Progenitor cell of endocrine pancreas (in vitro differentiated cells): ENCODE results near the gene LRP2BP. TPM values are rescaled to one million over a fixed set of nuclear protein-coding genes. Genes with fewer than 3 reads are reported as not detected.

Experiments used
- DNase-seq: peaks from one replicate; pipeline ENCODE4 v3.0.0; 2021; ENCODE audit warnings: low spot score; ENCODE audit not compliant: unreplicated experiment
- H3K27ac Mint-ChIP-seq: 2 replicates; pipeline ENCODE4 v1.8.0; 2021; ENCODE audit warnings: mild to moderate bottlenecking, moderate library complexity, mixed read lengths
- H3K27me3 Mint-ChIP-seq: 2 replicates; pipeline ENCODE4 v1.8.0; 2021; ENCODE audit warnings: mixed read lengths
- H3K36me3 Mint-ChIP-seq: 2 replicates; pipeline ENCODE4 v1.8.0; 2022; ENCODE audit warnings: mixed read lengths; ENCODE audit not compliant: insufficient read depth
- H3K4me1 Mint-ChIP-seq: 2 replicates; pipeline ENCODE4 v1.8.0; 2021; ENCODE audit warnings: low read depth, mixed read lengths
- H3K4me3 Mint-ChIP-seq: 2 replicates; pipeline ENCODE4 v1.8.0; 2021; ENCODE audit warnings: low read depth, mild to moderate bottlenecking, moderate library complexity, mixed read lengths
- H3K9me3 Mint-ChIP-seq: 2 replicates; pipeline ENCODE4 v1.8.0; 2021; ENCODE audit warnings: low read depth, mixed read lengths
- total RNA-seq: library from RNA; stranded (reverse); gene quantifications from 2 replicates; pipeline ENCODE4 v1.2.1, GENCODE V29; 2021
- TF ChIP-seq, protein P1 (sequence below): fragments of 200-600 bp; sonication (generic); IDR thresholded peaks from one replicate; pipeline ENCODE4 v1.5.0; 2021; ENCODE audit warnings: antibody characterized with exemption, mild to moderate bottlenecking; ENCODE audit not compliant: unreplicated experiment

Gene LRP2BP
- total RNA-seq, 1 donor from 2014 or later = 0.17 TPM

- TF ChIP-seq, protein P1, sequence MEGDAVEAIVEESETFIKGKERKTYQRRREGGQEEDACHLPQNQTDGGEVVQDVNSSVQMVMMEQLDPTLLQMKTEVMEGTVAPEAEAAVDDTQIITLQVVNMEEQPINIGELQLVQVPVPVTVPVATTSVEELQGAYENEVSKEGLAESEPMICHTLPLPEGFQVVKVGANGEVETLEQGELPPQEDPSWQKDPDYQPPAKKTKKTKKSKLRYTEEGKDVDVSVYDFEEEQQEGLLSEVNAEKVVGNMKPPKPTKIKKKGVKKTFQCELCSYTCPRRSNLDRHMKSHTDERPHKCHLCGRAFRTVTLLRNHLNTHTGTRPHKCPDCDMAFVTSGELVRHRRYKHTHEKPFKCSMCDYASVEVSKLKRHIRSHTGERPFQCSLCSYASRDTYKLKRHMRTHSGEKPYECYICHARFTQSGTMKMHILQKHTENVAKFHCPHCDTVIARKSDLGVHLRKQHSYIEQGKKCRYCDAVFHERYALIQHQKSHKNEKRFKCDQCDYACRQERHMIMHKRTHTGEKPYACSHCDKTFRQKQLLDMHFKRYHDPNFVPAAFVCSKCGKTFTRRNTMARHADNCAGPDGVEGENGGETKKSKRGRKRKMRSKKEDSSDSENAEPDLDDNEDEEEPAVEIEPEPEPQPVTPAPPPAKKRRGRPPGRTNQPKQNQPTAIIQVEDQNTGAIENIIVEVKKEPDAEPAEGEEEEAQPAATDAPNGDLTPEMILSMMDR = no peak
- H3K36me3 Mint-ChIP-seq = peaks cover 18% of the 10 kb centered on the region
- no peak overlapping the region for H3K27ac Mint-ChIP-seq
- no peaks in the 10 kb centered on the region for H3K9me3 Mint-ChIP-seq
- H3K27me3 Mint-ChIP-seq = peaks cover 6% of the 10 kb centered on the region
- H3K4me1 Mint-ChIP-seq = peaks cover 10% of the 10 kb centered on the region
- no peak for DNase-seq
- no peak overlapping the region for H3K4me3 Mint-ChIP-seq
These were observed 25.8 kb upstream of the LRP2BP start for GRCh38 chr4:185421366-185422124.

GRCh38 chr4:185416955-185417354 is 21.2 kb upstream of the LRP2BP start:
- H3K27ac Mint-ChIP-seq = no peak overlapping the region

GRCh38 chr4:185412412-185412811 is 16.7 kb upstream of the LRP2BP start:
- no peak overlapping the region for H3K27ac Mint-ChIP-seq
- no peaks in the 10 kb centered on the region for H3K27me3 Mint-ChIP-seq
- peaks cover 23% of the 10 kb centered on the region for H3K36me3 Mint-ChIP-seq
- H3K4me1 Mint-ChIP-seq = no peaks in the 10 kb centered on the region
- no peak for DNase-seq
- H3K9me3 Mint-ChIP-seq = peaks cover 3% of the 10 kb centered on the region
- no peak overlapping the region for H3K4me3 Mint-ChIP-seq
- TF ChIP-seq, protein P1 = no peak

More at GRCh38 chr4:185416955-185417354, 21.2 kb upstream of the LRP2BP start:
- peaks cover 2% of the 10 kb centered on the region for H3K27me3 Mint-ChIP-seq
- peaks cover 27% of the 10 kb centered on the region for H3K36me3 Mint-ChIP-seq
- no peak overlapping the region for H3K4me3 Mint-ChIP-seq
- H3K4me1 Mint-ChIP-seq = peaks cover 1% of the 10 kb centered on the region
- TF ChIP-seq, protein P1 = no peak
- DNase-seq = no peak
- no peaks in the 10 kb centered on the region for H3K9me3 Mint-ChIP-seq

DNA sequence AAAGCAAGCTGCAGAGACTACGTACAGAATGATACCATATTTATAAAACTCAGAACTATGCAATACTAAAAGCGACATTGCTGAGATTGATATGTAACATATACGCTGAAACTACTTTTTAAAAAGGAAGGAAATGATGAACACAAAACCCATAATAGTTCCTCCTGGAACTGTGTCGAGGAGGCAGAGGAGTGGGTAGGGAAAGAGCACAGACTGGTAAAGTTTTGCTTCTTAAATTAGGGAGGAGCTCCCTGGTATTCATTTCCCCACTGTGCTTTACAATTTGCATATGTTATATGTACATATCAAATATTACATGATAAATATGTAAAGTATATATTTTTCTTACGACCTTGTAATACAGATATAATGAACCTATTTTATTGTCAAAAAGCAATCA is 16.1 kb upstream of the LRP2BP start:
- no peaks in the 10 kb centered on the region for H3K4me1 Mint-ChIP-seq
- no peak for DNase-seq
- H3K27ac Mint-ChIP-seq = no peak overlapping the region
- TF ChIP-seq, protein P1 = no peak
- no peak overlapping the region for H3K4me3 Mint-ChIP-seq
- H3K27me3 Mint-ChIP-seq = no peaks in the 10 kb centered on the region
- H3K9me3 Mint-ChIP-seq = peaks cover 3% of the 10 kb centered on the region
- peaks cover 18% of the 10 kb centered on the region for H3K36me3 Mint-ChIP-seq

DNA sequence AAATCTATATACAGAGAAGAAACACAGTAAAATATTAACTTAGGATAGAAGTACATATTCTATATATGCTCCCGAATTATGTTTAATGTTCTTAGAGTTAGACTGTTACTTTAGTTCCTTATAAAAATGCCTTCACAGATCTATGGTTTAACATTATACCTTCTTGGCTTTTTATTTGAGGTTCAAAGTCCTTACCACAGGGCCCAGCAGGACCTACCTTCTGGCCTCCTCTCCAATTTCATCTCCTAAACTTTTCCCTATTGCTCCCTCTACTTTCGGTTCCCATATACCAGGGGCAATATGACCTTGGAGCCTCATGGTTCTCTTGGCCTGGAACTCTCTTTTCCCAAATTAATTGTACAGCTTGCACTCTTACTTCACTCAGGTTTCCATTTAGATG is 12.7 kb upstream of the LRP2BP start:
- TF ChIP-seq, protein P1 = no peak
- H3K4me3 Mint-ChIP-seq = no peak overlapping the region

More for the DNA sequence above, 12.7 kb upstream of the LRP2BP start:
- Mint-ChIP-seq H3K9me3 (peaks cover 3% of the 10 kb centered on the region), H3K27me3 (no peaks in the 10 kb centered on the region), H3K36me3 (peaks cover 17% of the 10 kb centered on the region), H3K4me1 (no peaks in the 10 kb centered on the region), H3K27ac (no peak overlapping the region)
- no peak for DNase-seq
